K562 (cell line): ENCODE results near the gene CNR2. TPM values are rescaled to one million over a fixed set of nuclear protein-coding genes. Genes with fewer than 3 reads are reported as not detected.

Experiments
- ATAC-seq: fragments of 200-7000 bp; cut with Tn5 transposase; 3 replicates; pipeline ENCODE4 v1.9.1; 2020; ENCODE audit warnings: moderate library complexity
- BruUV-seq: library from RNA; stranded (reverse); fragments of 400-500 nt; replicated peaks from 2 replicates; lab custom pipeline; 2021; lab: Mats Ljungman, UMichigan
- CTCF ChIA-PET: fragments of 300-600 bp; formaldehyde crosslinking; extraction: SDS; loops from one replicate; lab custom pipeline; 2021; ENCODE audit warnings: low intra/inter-chr PET ratio; lab: Yijun Ruan, JAX
- POLR2A ChIA-PET: fragments of 300-600, 350-650 bp; sonication (Branson Sonifier 250); formaldehyde crosslinking; extraction: SDS; loops from one replicate; lab custom pipeline; 2021; ENCODE audit warnings: antibody characterized with exemption, inconsistent platforms; lab: Yijun Ruan, JAX
- DNase-seq, 4 experiments: peaks; one replicate each; pipeline versions ENCODE4 v3.0.0 to v3.0.0-alpha.2; 2011 to 2018; ENCODE audit warnings: low spot score in 3 of 4, mixed read lengths in 3 of 4; ENCODE audit errors: extremely low read depth in 1 of 4
- FAIRE-seq: peaks from 2 replicates; lab custom pipeline; 2011; peaks lifted over from hg19 to GRCh38; lab: Jason Lieb, UNC
- H2AFZ ChIP-seq: 2 replicates; pipeline ENCODE4 v1.6.0; 2011; ENCODE audit warnings: low read depth, low read length, control low read depth, inconsistent platforms
- H3K27ac ChIP-seq: fragments of 200-600 bp; 3 replicates; pipeline ENCODE4 v1.8.0; 2011; ENCODE audit warnings: low read depth, mild to moderate bottlenecking, control low read depth, inconsistent platforms, low read length, moderate library complexity, mixed read lengths; ENCODE audit errors: extremely low read depth
- H3K27me3 ChIP-seq, 2 experiments: fragments of 300-600 bp in 1 of 2; 2 replicates in 1 of 2; 3 replicates in 1 of 2; pipeline versions ENCODE4 v1.6.0 to v1.8.0; 2011; ENCODE audit warnings: inconsistent platforms in 2 of 2, low read length in 2 of 2, mild to moderate bottlenecking in 1 of 2, mixed read lengths in 1 of 2, moderate library complexity in 1 of 2; ENCODE audit not compliant: control insufficient read depth in 2 of 2, insufficient read depth in 2 of 2
- H3K36me3 ChIP-seq: fragments of 300-600 bp; 3 replicates; pipeline ENCODE4 v1.8.0; 2011; ENCODE audit warnings: mild to moderate bottlenecking, low read length, inconsistent platforms; ENCODE audit not compliant: control insufficient read depth, insufficient read depth
- H3K4me1 ChIP-seq, 2 experiments: fragments of 200-600 bp in 1 of 2; replicated peaks in 1 of 2; 2 replicates in 1 of 2; 3 replicates in 1 of 2; pipeline versions ENCODE4 v1.5.1 to v1.8.0; 2011; ENCODE audit warnings: inconsistent platforms in 2 of 2, low read length in 2 of 2, mild to moderate bottlenecking in 1 of 2, mixed read lengths in 1 of 2, moderate library complexity in 1 of 2; ENCODE audit not compliant: control insufficient read depth in 2 of 2, insufficient read depth in 2 of 2
- H3K4me2 ChIP-seq: 2 replicates; pipeline ENCODE4 v1.6.1; 2011; ENCODE audit warnings: low read length, control low read depth, inconsistent platforms, mixed read lengths; ENCODE audit not compliant: insufficient read depth
- H3K4me3 ChIP-seq: fragments of 200-600 bp; sonication (generic), shearing (Covaris generic); 2 replicates; pipeline ENCODE4 v1.5.1; 2016; ENCODE audit warnings: control low read depth, inconsistent platforms
- H3K79me2 ChIP-seq: fragments of 200-600 bp; 3 replicates; pipeline ENCODE4 v1.8.0; 2011; ENCODE audit warnings: low read length, inconsistent platforms; ENCODE audit not compliant: control insufficient read depth, insufficient read depth
- H3K9ac ChIP-seq, 2 experiments: 2 replicates each; pipeline versions ENCODE4 v1.6.0 to v1.6.1; 2011; ENCODE audit warnings: low read depth in 2 of 2, low read length in 2 of 2, control low read depth in 1 of 2, inconsistent platforms in 1 of 2, mild to moderate bottlenecking in 1 of 2, mixed read lengths in 1 of 2; ENCODE audit not compliant: insufficient read depth in 1 of 2
- H3K9me1 ChIP-seq: one replicate; pipeline ENCODE4 v1.6.0; 2011; ENCODE audit warnings: inconsistent platforms, mild to moderate bottlenecking, low read length, moderate library complexity; ENCODE audit not compliant: control insufficient read depth, insufficient read depth
- H3K9me3 ChIP-seq: replicated peaks from 2 replicates; pipeline ENCODE4 v1.5.1; 2011; ENCODE audit warnings: low read depth, low read length, inconsistent platforms; ENCODE audit not compliant: control insufficient read depth, insufficient read depth
- H4K20me1 ChIP-seq: replicated peaks from 2 replicates; pipeline ENCODE4 v1.6.1; 2011; ENCODE audit warnings: low read length, inconsistent platforms, mixed read lengths; ENCODE audit not compliant: control insufficient read depth, insufficient read depth
- CEBPG ChIP-seq, 3 experiments: fragments of 200-800 bp in 1 of 3; sonication (Bioruptor generic) in 1 of 3; sonication (generic) in 1 of 3; formaldehyde crosslinking in 1 of 3; IDR thresholded peaks in 2 of 3; conservative IDR thresholded peaks in 1 of 3; 2 replicates each; pipeline versions ENCODE4 v1.6.1 to v1.8.0; 2016 to 2022; ENCODE audit warnings: missing compliant biosample characterization in 2 of 3, missing genetic modification characterization in 2 of 3, mild to moderate bottlenecking in 1 of 3, missing genetic modification reagents in 1 of 3
- ELF1 ChIP-seq: fragments of 200-800 bp; sonication (Bioruptor generic); IDR thresholded peaks from 2 replicates; pipeline ENCODE4 v1.6.1; 2016; ENCODE audit warnings: missing genetic modification characterization, missing compliant biosample characterization
- IRF2 ChIP-seq: sonication (generic); formaldehyde crosslinking; IDR thresholded peaks from 2 replicates; pipeline ENCODE4 v1.8.1; 2022; ENCODE audit warnings: mild to moderate bottlenecking, missing genetic modification reagents
- L3MBTL2 ChIP-seq: fragments of 450-650 bp; IDR thresholded peaks from 2 replicates; pipeline ENCODE4 v1.6.1; 2016; ENCODE audit warnings: mild to moderate bottlenecking, moderate library complexity
- MYC ChIP-seq, 2 experiments: fragments of 250-450 bp in 1 of 2; sonication (Bioruptor Pico) in 1 of 2; IDR thresholded peaks; 2 replicates each; pipeline versions ENCODE4 v1.5.1 to v1.6.1; 2012 to 2021; ENCODE audit warnings: low read depth in 2 of 2, borderline replicate concordance in 1 of 2, improper control_type of control experiment in 1 of 2, low read length in 1 of 2, mild to moderate bottlenecking in 1 of 2, moderate library complexity in 1 of 2
- SREBF1 ChIP-seq: fragments of 150-350 bp; IDR thresholded peaks from 2 replicates; pipeline ENCODE4 v1.6.1; 2014; ENCODE audit warnings: antibody characterized with exemption, low read depth, low read length, borderline replicate concordance
- ZC3H8 ChIP-seq: fragments of 450-650 bp; IDR thresholded peaks from 2 replicates; pipeline ENCODE4 v1.6.1; 2017
- ZFP36 ChIP-seq: fragments of 150-350 bp; IDR thresholded peaks from 2 replicates; pipeline ENCODE4 v1.6.1; 2018; ENCODE audit warnings: low read length, low read depth; ENCODE audit not compliant: partially characterized antibody
- WGBS: fragments of 100-300 bp; shearing (Covaris generic); methylation state at CpG from one replicate; pipeline ENCODE4 v1.1.6; 2016; ENCODE audit warnings: low coverage, mixed read lengths; ENCODE audit not compliant: insufficient coverage; ENCODE audit errors: missing lambda C conversion rate; 5-methylcytosine and 5-hydroxymethylcytosine counted together
- in situ Hi-C: fragments of 300-500 bp; cut with MboI; formaldehyde crosslinking; loops from 4 replicates; pipeline ENCODE4 v1.15.0; 2018; ENCODE audit warnings: inconsistent platforms, mixed read lengths
- intact Hi-C: fragments of 100-400 bp; cut with micrococcal nuclease; formaldehyde crosslinking; loops from 2 replicates; pipeline ENCODE4 v1.14.2; 2022
- polyA plus RNA-seq, 8 experiments: library from polyadenylated mRNA; depleted of rRNA in 4 of 8; stranded (reverse) in 5 of 8; unstranded in 3 of 8; fragments of >200 nt; fragmentation: Nextera tagmentation in 2 of 8; fragmentation: Illumina TruSeq in 1 of 8; extraction: Ambion mirVana in 2 of 8; extraction: Trizol in 1 of 8; gene quantifications; 2 replicates each; pipeline versions ENCODE4 v1.2.1 to v1.2.3, GENCODE V29; 2011 to 2014; ENCODE audit warnings: inconsistent platforms in 1 of 8, missing spikeins in 1 of 8
- total RNA-seq, 7 experiments: library from RNA; depleted of rRNA in 6 of 7; stranded (reverse); fragments of >200 nt in 6 of 7; fragmentation: Illumina TruSeq in 2 of 7; extraction: Trizol in 2 of 7; gene quantifications; 2 replicates each; pipeline versions ENCODE4 v1.2.1 to v1.2.3, GENCODE V29; 2011 to 2021; ENCODE audit warnings: low replicate concordance in 1 of 7
- TF ChIP-seq, protein P1 (sequence below): fragments of 450-650 bp; IDR thresholded peaks from 2 replicates; pipeline ENCODE4 v1.6.1; 2018; ENCODE audit warnings: mild to moderate bottlenecking, low read depth; ENCODE audit not compliant: partially characterized antibody
- TF ChIP-seq, protein P2 (sequence below): sonication (generic); formaldehyde crosslinking; IDR thresholded peaks from 2 replicates; pipeline ENCODE4 v1.5.0; 2020; ENCODE audit warnings: missing genetic modification reagents

The CNR2 gene
- total and polyA plus RNA-seq, 9 of the 15 experiments (the other 6 are each of a cell fraction or from before 2014, with no cell fraction given): not detected

DNA sequence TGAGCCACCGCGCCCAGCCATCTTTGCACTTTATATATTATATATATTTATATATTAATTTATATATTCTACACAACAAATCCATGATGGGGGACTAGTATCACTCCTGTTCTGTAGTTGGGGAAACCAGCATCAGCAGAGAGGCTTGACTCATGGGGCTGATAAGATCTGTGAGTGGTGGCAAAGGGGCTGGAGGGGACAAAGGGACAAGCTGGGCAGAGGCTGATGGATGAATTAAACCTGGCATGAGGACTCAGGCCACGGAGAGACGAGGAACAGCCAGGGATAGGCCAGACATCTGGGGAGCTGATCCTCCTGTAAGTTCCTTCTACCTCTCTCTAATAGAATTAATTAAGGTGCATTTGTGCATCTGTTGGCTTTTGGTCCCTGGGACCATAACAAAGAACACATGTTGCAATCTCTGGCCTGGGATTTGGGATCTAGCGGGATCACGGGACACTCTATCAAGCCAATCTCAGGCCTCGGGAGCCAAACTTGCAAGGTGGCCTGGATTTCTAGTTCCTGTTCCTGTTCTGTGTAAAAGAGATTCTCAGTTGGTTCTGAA, 7.6 kb downstream of the CNR2 start:
- no peaks in the 10 kb centered on the region for H3K79me2 ChIP-seq
- WGBS: 64% methylated on average over 7 of the region's 7 CpGs

DNA sequence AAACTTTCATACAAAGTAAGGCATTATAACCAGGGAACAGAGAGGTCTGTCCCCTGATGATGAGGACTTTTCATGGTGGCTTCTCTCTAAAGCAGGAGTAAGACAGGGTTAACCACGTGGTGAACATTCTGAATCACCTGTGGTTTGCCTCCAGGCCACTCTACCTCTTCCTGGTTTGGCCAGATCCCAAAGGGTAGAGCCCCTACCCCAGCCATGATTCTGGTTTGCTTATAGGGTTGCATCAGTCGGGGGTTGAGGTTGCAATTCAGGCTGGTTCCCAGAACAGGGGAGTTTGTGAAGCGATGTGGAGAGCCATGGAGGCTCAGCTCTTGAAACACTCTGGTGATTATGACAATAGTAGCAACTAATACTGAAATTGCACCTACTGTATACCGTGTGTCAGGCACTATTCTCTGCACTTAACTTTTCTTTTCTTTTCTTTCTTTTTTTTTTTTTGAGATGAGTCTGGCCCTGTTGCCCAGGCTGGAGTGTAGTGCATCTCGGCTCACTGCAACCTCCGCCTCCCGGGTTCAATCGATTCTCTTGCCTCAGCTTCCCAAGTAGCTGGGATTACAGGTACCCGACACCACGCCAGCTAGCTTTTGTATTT, 8.3 kb downstream of the CNR2 start:
- FAIRE-seq: no peak
- no peak overlapping the region for H3K27ac ChIP-seq
- 0 out of 5 replicates have a peak, but pooled peaks cover 0 to 7% of the 10 kb centered on the region in 2 experiments for H3K27me3 ChIP-seq
- no peaks in the 10 kb centered on the region for H4K20me1 ChIP-seq
- H3K9ac ChIP-seq: no peak overlapping the region
- ChIA-PET POLR2A (interaction anchor here (0.6 to 1.1 kb wide), 2 partner anchors 13 to 365 kb away, joined by 3 read pairs; no protein-coding TSS in a partner anchor), CTCF (no interaction called here)
- H3K9me1 ChIP-seq: no peaks in the 10 kb centered on the region
- in situ Hi-C loops: loop anchor here (5.0 kb wide), 1 partner anchor 98 kb away; no protein-coding TSS in a partner anchor
- H3K4me2 ChIP-seq: no peak overlapping the region
- WGBS: 49% methylated on average over 10 of the region's 10 CpGs
- no peak; the same call in 2 of the 3 replicates for ATAC-seq
- no peaks in the 10 kb centered on the region for H3K36me3 ChIP-seq
- peak overlapping the region; percentile 47; the same call in 1 of the 2 replicates for H2AFZ ChIP-seq
- intact Hi-C loops: no loop called here
- no peaks in the 10 kb centered on the region for H3K79me2 ChIP-seq
- BruUV-seq: no TSS peak
- peaks cover 17 to 19% of the 10 kb centered on the region in 2 experiments for H3K4me1 ChIP-seq
- H3K9me3 ChIP-seq: no peaks in the 10 kb centered on the region
- no peak for DNase-seq
- H3K4me3 ChIP-seq: no peak overlapping the region
- TF ChIP-seq IRF2 (no peak), MYC (IDR thresholded peaks at IDR 0.05; ENCODE audit: low read depth, low read length) (0 out of 2 replicates have a peak, but pooled peaks have one; percentile 16), MYC (CRISPR knock-in tag; IDR thresholded peaks at IDR 0.05; ENCODE audit: borderline replicate concordance, low read depth) (no peak), CEBPG (CRISPR knock-in tag; IDR thresholded peaks at IDR 0.05) (no peak), CEBPG (tag; conservative IDR thresholded peaks at IDR 0.05 in 1 of 2, IDR thresholded peaks at IDR 0.05 in 1 of 2) (peak in 1 of 2 experiments; percentile 40; a peak in 1 of 4 replicates), ZFP36 (no peak), L3MBTL2 (0 out of 2 replicates have a peak, but pooled peaks have one; percentile 11), SREBF1 (no peak)
- TF ChIP-seq, protein P1, sequence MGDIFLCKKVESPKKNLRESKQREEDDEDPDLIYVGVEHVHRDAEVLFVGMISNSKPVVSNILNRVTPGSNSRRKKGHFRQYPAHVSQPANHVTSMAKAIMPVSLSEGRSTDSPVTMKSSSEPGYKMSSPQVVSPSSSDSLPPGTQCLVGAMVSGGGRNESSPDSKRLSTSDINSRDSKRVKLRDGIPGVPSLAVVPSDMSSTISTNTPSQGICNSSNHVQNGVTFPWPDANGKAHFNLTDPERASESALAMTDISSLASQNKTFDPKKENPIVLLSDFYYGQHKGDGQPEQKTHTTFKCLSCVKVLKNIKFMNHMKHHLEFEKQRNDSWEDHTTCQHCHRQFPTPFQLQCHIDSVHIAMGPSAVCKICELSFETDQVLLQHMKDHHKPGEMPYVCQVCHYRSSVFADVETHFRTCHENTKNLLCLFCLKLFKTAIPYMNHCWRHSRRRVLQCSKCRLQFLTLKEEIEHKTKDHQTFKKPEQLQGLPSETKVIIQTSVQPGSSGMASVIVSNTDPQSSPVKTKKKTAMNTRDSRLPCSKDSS: no peak
- TF ChIP-seq, protein P2, sequence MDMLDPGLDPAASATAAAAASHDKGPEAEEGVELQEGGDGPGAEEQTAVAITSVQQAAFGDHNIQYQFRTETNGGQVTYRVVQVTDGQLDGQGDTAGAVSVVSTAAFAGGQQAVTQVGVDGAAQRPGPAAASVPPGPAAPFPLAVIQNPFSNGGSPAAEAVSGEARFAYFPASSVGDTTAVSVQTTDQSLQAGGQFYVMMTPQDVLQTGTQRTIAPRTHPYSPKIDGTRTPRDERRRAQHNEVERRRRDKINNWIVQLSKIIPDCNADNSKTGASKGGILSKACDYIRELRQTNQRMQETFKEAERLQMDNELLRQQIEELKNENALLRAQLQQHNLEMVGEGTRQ (CRISPR knock-in tag): 0 out of 2 replicates have a peak, but pooled peaks have one; percentile 23

More for the DNA sequence above, 7.6 kb downstream of the CNR2 start:
- Histone ChIP-seq H3K9ac (peak overlapping the region in 1 of 2 experiments; percentile 17; a peak in 1 of 4 replicates), H3K4me2 (no peak overlapping the region), H3K4me1 (peaks cover 17 to 20% of the 10 kb centered on the region in 2 experiments), H3K36me3 (no peaks in the 10 kb centered on the region), H3K9me3 (no peaks in the 10 kb centered on the region), H3K4me3 (no peak overlapping the region), H3K9me1 (no peaks in the 10 kb centered on the region), H4K20me1 (no peaks in the 10 kb centered on the region), H3K27ac (no peak overlapping the region), H3K27me3 (0 out of 5 replicates have a peak, but pooled peaks cover 0 to 7% of the 10 kb centered on the region in 2 experiments), H2AFZ (no peak overlapping the region)
- no TSS peak for BruUV-seq
- in situ Hi-C loops: loop anchor here (5.0 kb wide), 1 partner anchor 98 kb away; no protein-coding TSS in a partner anchor
- ChIA-PET CTCF (no interaction called here), POLR2A (interaction anchor here (0.6 kb wide), 1 partner anchor 366 kb away, joined by 3 read pairs; no protein-coding TSS in a partner anchor)
- no peak for TF ChIP-seq ZC3H8
- 0 out of 2 replicates have a peak, but pooled peaks have one; percentile 10 for TF ChIP-seq ELF1 (tag)
- intact Hi-C loops: no loop called here
- ATAC-seq (no peak), DNase-seq (no peak), FAIRE-seq (no peak)
